ENCODE results near the gene WDR31.

Gene WDR31

GRCh38 chr9:113349066-113349444, 9.0 kb upstream of the WDR31 start:
- no peaks in the 10 kb centered on the region for H3K9me3 ChIP-seq
- no peaks in the 10 kb centered on the region for H3K27me3 ChIP-seq
- H3K4me1 ChIP-seq, result peaks cover 0 to 21% (median 12%) of the 10 kb centered on the region in 4 donors
- no peak overlapping the region for H3K27ac ChIP-seq
- no peak for DNase-seq
- intact Hi-C loops (cut with DNase I; ENCODE audit: low total_unique reads), result no loop called here
- H3K36me3 ChIP-seq, result no peaks in the 10 kb centered on the region
- no peak for TF ChIP-seq CTCF (IDR thresholded peaks at IDR 0.05)
- H3K4me3 ChIP-seq, result peak overlapping the region; percentile 47 to 60

GRCh38 chr9:113348437-113348836, 8.4 kb upstream of the WDR31 start:
- H3K27me3 ChIP-seq, result no peaks in the 10 kb centered on the region
- intact Hi-C loops (cut with DNase I; ENCODE audit: low total_unique reads), result no loop called here
- peaks cover 0 to 27% (median 16%) of the 10 kb centered on the region in 4 donors for H3K4me1 ChIP-seq
- no peaks in the 10 kb centered on the region for H3K9me3 ChIP-seq
- TF ChIP-seq CTCF (IDR thresholded peaks at IDR 0.05), result no peak
- H3K36me3 ChIP-seq, result no peaks in the 10 kb centered on the region
- H3K27ac ChIP-seq, result no peak overlapping the region
- DNase-seq, result no peak
- no peak overlapping the region for H3K4me3 ChIP-seq

GRCh38 chr9:113345671-113346070, 5.6 kb upstream of the WDR31 start:
- Histone ChIP-seq H3K9me3 (no peaks in the 10 kb centered on the region), H3K36me3 (no peaks in the 10 kb centered on the region), H3K27me3 (no peaks in the 10 kb centered on the region), H3K4me1 (peaks cover 0 to 33% (median 19%) of the 10 kb centered on the region in 4 donors), H3K4me3 (no peak overlapping the region), H3K27ac (peak overlapping the region in 1 of 2 donors; percentile 83)
- intact Hi-C loops (cut with DNase I; ENCODE audit: low total_unique reads), result no loop called here
- DNase-seq, result no peak
- TF ChIP-seq CTCF (IDR thresholded peaks at IDR 0.05), result no peak

- no peaks in the 10 kb centered on the region for H3K9me3 ChIP-seq
- intact Hi-C loops (cut with DNase I; ENCODE audit: low total_unique reads), result no loop called here
- no peak for TF ChIP-seq CTCF (IDR thresholded peaks at IDR 0.05)
- no peak for DNase-seq
- peak overlapping the region; percentile 82 to 83 for H3K27ac ChIP-seq
- H3K36me3 ChIP-seq, result no peaks in the 10 kb centered on the region
- no peaks in the 10 kb centered on the region for H3K27me3 ChIP-seq
- no peak overlapping the region for H3K4me3 ChIP-seq
- H3K4me1 ChIP-seq, result peaks cover 0 to 32% (median 18%) of the 10 kb centered on the region in 4 donors
These were observed 5.1 kb upstream of the WDR31 start for GRCh38 chr9:113345190-113345589.

- no peaks in the 10 kb centered on the region for H3K36me3 ChIP-seq
- peak; percentile 92 for DNase-seq
- H3K27ac ChIP-seq, result peak overlapping the region; percentile 82 to 83
- no peaks in the 10 kb centered on the region for H3K9me3 ChIP-seq
- intact Hi-C loops (cut with DNase I; ENCODE audit: low total_unique reads), result no loop called here
- TF ChIP-seq CTCF (IDR thresholded peaks at IDR 0.05), result no peak
- H3K4me3 ChIP-seq, result no peak overlapping the region
- H3K27me3 ChIP-seq, result no peaks in the 10 kb centered on the region
- H3K4me1 ChIP-seq, result peaks cover 0 to 27% (median 18%) of the 10 kb centered on the region in 4 donors
These were observed 3.7 kb upstream of the WDR31 start for GRCh38 chr9:113343732-113344231.

Data from tibial artery (tissue), 4 donors.